ENCODE measurements around the gene C3. TPM values are rescaled to one million over a fixed set of nuclear protein-coding genes. Genes with fewer than 3 reads are reported as not detected.

C3 gene
- total and polyA plus RNA-seq, 2 donors from 2014 or later, result 452 to 3,831 TPM

DNA sequence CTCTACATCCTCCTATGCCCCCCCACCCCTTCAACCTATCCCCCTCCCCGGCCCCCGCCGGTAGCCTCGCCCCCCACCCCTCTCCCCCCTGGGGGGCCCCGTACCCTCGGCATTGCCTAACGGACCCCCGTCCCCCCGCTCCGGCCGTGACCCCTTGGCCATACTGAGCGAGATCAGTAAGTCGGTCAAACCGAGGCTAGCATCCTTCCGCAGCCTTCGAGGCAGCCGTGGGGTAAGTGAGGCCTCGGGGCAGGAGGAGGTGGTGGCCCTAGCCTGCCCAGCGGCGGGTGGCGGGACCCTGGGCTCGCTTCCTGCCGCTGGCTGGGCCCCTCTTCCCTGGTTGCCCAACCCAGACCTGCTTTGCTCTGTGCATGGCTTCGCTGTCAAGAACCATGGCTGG lies 25.5 kb upstream of the C3 start:
- DNase-seq (peak in 1 of 5 donors; percentile 38), FAIRE-seq (no peak)
- no peaks in the 10 kb centered on the region for H3K9me3 ChIP-seq (ENCODE audit: control insufficient read depth in 2 of 3, insufficient read depth in 1 of 3, low read length in 3 of 3)
- intact Hi-C loops (cut with DNase I), result no loop called here
- no peak overlapping the region for H3K4me3 ChIP-seq (ENCODE audit: low read length in 3 of 3)
- H3K27me3 ChIP-seq (ENCODE audit: control insufficient read depth, insufficient read depth, low read length), result no peaks in the 10 kb centered on the region
- peaks cover 5 to 21% (median 17%) of the 10 kb centered on the region in 3 donors for H3K4me1 ChIP-seq (ENCODE audit: control insufficient read depth in 2 of 3, insufficient read depth in 2 of 3, low read depth in 1 of 3, low read length in 3 of 3)
- H3K27ac ChIP-seq (ENCODE audit: low read depth in 2 of 2, low read length in 2 of 2), result no peak overlapping the region
- H3K9ac ChIP-seq (ENCODE audit: low read length in 3 of 3), result no peak overlapping the region
- H3K36me3 ChIP-seq (ENCODE audit: control insufficient read depth in 2 of 3, insufficient read depth in 3 of 3, low read length in 3 of 3), result peaks cover 5 to 35% (median 10%) of the 10 kb centered on the region in 3 donors
- TF ChIP-seq, protein P1, sequence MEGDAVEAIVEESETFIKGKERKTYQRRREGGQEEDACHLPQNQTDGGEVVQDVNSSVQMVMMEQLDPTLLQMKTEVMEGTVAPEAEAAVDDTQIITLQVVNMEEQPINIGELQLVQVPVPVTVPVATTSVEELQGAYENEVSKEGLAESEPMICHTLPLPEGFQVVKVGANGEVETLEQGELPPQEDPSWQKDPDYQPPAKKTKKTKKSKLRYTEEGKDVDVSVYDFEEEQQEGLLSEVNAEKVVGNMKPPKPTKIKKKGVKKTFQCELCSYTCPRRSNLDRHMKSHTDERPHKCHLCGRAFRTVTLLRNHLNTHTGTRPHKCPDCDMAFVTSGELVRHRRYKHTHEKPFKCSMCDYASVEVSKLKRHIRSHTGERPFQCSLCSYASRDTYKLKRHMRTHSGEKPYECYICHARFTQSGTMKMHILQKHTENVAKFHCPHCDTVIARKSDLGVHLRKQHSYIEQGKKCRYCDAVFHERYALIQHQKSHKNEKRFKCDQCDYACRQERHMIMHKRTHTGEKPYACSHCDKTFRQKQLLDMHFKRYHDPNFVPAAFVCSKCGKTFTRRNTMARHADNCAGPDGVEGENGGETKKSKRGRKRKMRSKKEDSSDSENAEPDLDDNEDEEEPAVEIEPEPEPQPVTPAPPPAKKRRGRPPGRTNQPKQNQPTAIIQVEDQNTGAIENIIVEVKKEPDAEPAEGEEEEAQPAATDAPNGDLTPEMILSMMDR (IDR thresholded peaks at IDR 0.05; ENCODE audit: borderline replicate concordance, extremely low read depth, insufficient read depth), result no peak

DNA sequence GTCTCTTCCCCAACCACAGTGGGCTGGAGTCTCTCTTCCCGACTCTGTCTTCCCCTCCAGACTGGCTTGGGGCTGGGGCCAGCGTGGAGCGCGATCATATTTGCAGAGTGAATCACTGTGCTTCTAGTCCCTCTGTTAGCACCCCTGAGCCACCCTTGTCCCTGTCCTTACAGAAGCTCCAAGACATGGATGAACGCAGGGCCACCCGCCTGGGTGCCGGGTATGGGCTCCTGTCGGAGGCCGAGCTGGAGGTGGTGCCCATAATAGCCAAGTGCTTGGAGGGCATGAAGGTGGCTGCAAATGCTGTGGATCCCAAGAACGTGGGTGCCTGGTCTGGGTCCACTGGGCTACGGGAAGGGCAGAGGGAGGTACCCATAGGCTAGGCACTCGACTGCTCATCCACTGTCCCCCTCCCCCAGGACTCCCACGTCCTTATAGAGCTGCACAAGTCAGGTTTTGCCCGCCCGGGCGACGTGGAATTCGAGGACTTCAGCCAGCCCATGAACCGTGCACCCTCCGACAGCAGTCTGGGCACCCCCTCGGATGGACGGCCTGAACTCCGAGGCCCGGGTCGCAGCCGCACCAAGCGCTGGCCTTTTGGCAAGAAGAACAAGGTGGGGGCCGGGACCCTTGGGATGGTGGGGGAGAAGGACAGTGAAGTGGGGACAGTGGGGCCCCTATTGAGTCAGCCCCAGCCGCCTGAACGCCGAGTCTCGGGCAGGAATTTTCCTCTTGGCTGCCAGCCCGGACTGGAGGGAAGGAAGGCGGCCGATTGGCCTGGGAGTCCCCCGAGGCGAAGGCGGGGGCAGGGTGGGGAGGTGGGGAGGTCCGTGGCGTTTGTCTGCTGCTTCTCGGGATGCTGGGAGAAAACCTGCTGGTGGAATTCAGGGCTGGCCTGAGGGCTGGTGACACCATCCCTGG lies 24.2 kb upstream of the C3 start:
- Histone ChIP-seq H3K27ac (ENCODE audit: low read depth in 2 of 2, low read length in 2 of 2) (peak overlapping the region; percentile 38 to 51), H3K9me3 (ENCODE audit: control insufficient read depth in 2 of 3, insufficient read depth in 1 of 3, low read length in 3 of 3) (no peaks in the 10 kb centered on the region), H3K36me3 (ENCODE audit: control insufficient read depth in 2 of 3, insufficient read depth in 3 of 3, low read length in 3 of 3) (peaks cover 5 to 33% (median 10%) of the 10 kb centered on the region in 3 donors), H3K4me1 (ENCODE audit: control insufficient read depth in 2 of 3, insufficient read depth in 2 of 3, low read depth in 1 of 3, low read length in 3 of 3) (peaks cover 5 to 21% (median 17%) of the 10 kb centered on the region in 3 donors), H3K9ac (ENCODE audit: low read length in 3 of 3) (peak overlapping the region in 1 of 3 donors; percentile 6), H3K27me3 (ENCODE audit: control insufficient read depth, insufficient read depth, low read length) (no peaks in the 10 kb centered on the region), H3K4me3 (ENCODE audit: low read length in 3 of 3) (peak overlapping the region in 1 of 3 donors; percentile 25)
- TF ChIP-seq, protein P1 (IDR thresholded peaks at IDR 0.05; ENCODE audit: borderline replicate concordance, extremely low read depth, insufficient read depth), result no peak
- peak; percentile 52 to 98 (median 79) for DNase-seq
- no peak for FAIRE-seq
- intact Hi-C loops (cut with DNase I), result no loop called here

DNA sequence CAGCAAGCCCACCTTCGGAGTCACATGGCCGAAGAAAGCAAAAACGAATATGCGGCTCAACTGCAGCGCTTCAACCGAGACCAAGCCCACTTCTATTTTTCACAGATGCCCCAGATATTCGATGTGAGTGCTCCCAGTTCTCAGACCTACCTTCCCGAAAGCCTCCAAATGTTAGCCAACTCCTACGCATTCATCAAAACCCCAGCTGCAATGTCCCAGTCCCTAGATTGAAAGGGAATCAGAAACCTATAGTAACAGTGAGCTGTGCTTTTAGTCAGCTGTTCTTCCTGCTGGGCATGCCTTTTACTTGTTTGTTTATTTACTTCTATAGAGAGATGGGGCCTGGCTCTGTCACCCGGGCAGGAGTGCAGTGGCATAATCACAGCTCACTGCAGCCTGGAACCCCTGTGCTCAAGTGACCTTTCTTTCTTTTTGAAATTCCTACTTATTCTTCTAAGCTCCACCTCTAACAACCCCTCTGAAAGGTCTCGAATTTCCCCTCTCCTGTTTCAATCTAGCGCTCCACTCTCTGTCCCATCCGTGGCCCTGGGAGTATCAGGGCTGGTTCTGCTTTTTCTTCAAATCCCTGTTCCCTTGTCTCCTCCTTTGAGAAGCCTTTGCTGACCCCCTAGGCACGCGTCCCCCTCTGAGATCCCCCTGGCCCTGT lies 23.4 kb upstream of the C3 start:
- intact Hi-C loops (cut with DNase I), result no loop called here
- FAIRE-seq (no peak), DNase-seq (no peak)
- H3K36me3 ChIP-seq (ENCODE audit: control insufficient read depth in 2 of 3, insufficient read depth in 3 of 3, low read length in 3 of 3), result peaks cover 5 to 27% (median 10%) of the 10 kb centered on the region in 3 donors
- peak overlapping the region in 1 of 3 donors; percentile 25 for H3K4me3 ChIP-seq (ENCODE audit: low read length in 3 of 3)
- H3K27me3 ChIP-seq (ENCODE audit: control insufficient read depth, insufficient read depth, low read length), result no peaks in the 10 kb centered on the region
- TF ChIP-seq, protein P1 (IDR thresholded peaks at IDR 0.05; ENCODE audit: borderline replicate concordance, extremely low read depth, insufficient read depth), result no peak
- H3K4me1 ChIP-seq (ENCODE audit: control insufficient read depth in 2 of 3, insufficient read depth in 2 of 3, low read depth in 1 of 3, low read length in 3 of 3), result peaks cover 5 to 25% (median 21%) of the 10 kb centered on the region in 3 donors
- H3K27ac ChIP-seq (ENCODE audit: low read depth in 2 of 2, low read length in 2 of 2), result peak overlapping the region; percentile 38 to 51
- peak overlapping the region in 1 of 3 donors; percentile 6 for H3K9ac ChIP-seq (ENCODE audit: low read length in 3 of 3)
- H3K9me3 ChIP-seq (ENCODE audit: control insufficient read depth in 2 of 3, insufficient read depth in 1 of 3, low read length in 3 of 3), result no peaks in the 10 kb centered on the region

All from kidney (tissue), 14 donors.